M059J (cell line): ENCODE measurements around the gene TRIM4. TPM values are rescaled to one million over a fixed set of nuclear protein-coding genes. Genes with fewer than 3 reads are reported as not detected.
"Not testable (repeated sequence)": the region's sequence is repeated elsewhere in the genome, so short reads cannot be mapped to it uniquely, and the experiment has no call there.

Experiments used
- DNase-seq: peaks from one replicate; pipeline ENCODE4 v3.0.0-alpha.2; 2012; ENCODE audit warnings: low read depth
- total RNA-seq: library from RNA; depleted of rRNA; stranded (reverse); fragments of >200 nt; shearing (Covaris generic); gene quantifications from 2 replicates; pipeline ENCODE4 v1.2.3, GENCODE V29; 2014; rRNA removed

Gene TRIM4
- total RNA-seq: 10.3 and 17.8 TPM in 2 replicates

GRCh38 chr7:99918959-99919813 is at the start of gene TRIM4:
Gene TRIM4, minus strand, starts transcription at chr7:99919530. Its CDS starts 129 bp downstream, at chr7:99919401.
- peak; percentile 92 for DNase-seq

DNA sequence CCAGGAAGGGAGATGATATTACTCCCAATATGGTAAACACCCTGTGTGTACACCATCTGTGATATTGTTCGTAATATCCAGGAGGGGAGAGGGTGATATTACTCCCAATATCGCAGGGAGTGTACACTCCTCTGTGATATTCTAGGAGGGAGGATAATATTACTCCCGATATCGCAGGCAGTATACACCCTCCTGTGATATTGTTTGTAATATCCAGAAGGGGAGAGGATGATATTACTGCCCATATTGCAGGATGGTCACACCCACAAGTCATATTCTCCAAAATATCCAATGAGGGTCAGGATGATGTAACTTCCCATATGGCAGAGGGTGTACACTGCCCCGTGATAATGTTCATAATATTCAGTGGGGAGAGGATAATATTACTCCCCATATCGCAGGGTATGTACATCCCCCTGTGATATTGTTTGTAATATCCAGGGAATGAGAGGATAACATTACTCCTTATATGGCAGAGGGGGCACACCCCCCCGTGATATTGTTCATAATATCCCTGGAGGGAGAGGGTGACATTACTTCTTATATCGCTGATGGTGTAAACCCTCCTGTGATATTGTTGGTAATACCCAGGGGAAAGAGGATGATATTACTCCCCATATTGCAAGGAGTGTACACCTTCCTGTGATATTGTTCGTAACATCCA is 39.4 kb upstream of the TRIM4 start:
- no peak for DNase-seq

DNA sequence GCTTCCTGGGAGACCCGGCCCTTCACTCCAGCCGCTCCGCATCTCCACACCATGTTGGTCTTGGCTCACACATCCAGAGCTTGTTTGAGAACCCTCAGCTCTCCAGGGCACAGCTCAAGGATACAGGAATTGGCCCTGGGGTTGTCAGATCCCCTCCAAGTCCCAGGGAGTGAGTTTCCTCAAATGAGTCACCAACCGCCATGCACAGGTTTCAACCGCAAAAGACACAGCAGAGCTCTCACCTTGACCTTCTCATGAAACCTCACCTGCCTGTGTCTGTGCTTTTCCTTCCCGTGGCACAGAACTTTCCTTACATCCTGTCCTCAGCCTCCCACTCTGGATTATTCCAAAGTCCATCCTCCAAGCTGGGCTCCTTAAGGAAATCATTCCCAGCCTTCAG is 35.9 kb upstream of the TRIM4 start:
- peak; percentile 29 for DNase-seq

DNA sequence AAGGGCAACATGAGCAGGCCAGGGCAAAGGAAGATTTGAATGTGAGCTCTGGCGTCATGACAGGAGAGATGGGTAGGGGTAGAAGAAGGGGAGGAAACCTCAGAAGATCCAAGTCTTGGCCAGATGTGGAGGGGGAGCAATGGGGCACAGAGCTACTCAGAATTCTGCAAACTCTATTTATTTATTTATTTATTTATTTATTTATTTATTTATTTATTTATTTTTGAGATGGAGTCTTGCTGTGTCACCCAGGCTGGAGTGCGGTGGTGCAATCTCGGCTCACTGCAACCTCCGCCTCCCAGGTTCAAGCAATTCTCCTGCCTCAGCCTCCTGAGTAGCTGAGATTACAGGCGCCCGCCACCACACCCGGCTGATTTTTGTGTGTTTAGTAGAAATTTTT is 35.3 kb upstream of the TRIM4 start:
- not testable (repeated sequence) for DNase-seq

- DNase-seq: peak; percentile 15
These were observed 34.3 kb upstream of the TRIM4 start for GRCh38 chr7:99953649-99954048.

DNA sequence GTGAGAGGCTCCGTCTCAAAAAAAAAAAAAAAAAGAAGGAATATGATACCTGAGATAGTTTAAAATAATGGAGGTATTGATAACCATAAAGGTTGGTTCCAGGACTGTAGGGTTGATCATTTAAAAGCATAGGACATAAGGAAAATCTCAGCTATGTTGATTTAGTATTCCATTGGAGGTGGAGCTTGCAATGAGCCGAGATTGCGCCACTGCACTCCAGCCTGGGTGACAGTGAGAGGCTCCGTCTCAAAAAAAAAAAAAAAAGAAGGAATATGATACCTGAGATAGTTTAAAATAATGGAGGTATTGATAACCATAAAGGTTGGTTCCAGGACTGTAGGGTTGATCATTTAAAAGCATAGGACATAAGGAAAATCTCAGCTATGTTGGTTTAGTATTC is 33.3 kb upstream of the TRIM4 start:
- DNase-seq: not testable (repeated sequence)

GRCh38 chr7:99950819-99951218 is 31.5 kb upstream of the TRIM4 start:
- not testable (repeated sequence) for DNase-seq

GRCh38 chr7:99949645-99950228 is 30.4 kb upstream of the TRIM4 start:
- DNase-seq: no peak

- no peak for DNase-seq
These were observed 28.3 kb upstream of the TRIM4 start for GRCh38 chr7:99947608-99948007.

DNA sequence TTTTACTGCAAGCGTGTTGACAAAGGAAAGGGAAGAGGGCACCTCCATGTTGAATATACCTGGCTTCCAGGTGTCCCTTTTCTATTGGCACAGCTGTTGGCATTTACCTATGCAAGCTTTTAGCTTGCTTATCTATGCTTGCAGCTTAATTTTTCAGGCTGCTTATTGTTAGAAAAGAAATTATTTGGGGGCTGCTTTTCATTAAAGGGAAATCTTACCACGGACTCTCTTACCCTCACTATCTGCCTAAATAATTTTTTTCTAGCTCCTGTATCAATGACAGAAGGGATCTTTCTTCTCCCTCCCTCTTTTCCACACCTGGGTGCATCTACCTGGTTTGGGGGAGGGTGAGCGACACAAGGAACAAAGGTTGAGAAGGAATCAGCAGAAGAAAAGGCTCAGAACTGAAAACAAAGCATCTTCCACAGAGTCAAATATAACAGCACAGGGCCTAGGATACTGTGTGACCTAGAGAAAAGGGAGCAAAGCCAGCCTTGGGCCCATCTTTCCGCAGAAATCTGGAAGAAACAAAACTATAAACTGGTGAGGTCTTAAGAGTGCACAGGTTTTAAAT is 25.3 kb upstream of the TRIM4 start:
- DNase-seq: no peak

DNA sequence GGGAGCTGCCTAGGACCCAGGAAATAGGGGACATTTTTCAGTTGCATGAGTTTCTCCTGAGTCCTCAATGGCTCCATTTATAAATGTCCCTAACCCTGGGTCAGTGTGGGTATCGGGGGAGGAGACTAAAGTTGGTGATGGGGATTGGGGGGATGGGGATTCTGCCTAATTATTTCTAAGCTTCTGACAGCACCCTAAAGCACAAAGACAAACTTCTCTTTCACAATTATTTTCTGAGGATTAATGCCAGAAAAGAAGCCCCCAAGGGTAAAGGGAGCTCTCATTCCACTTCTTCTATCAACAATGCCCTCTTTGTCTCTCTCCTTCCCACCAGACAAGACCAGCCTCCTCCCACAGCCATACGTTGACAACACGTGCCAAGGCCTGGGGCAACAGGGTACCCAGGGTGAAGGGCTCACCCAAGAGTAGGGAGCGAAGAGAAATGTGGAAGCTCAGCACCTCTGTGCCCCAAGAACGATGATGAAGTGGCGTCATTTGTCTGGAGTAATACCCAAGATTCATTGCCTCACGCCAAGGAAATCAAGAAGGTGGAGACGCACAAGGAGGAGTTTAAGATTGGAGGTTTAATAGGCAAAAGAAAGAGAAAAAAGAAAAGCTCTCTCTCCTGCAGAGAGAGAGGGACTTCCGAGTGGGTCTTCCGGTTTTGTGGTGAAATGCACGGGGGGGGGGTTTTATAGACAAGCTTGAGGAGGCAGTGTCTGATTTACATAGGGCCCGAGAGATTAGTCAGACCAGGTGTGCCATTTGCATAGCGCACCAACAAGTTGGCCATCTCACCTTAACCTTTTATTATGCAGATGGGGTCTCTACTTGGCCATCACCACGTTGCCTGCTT is 24.5 kb upstream of the TRIM4 start:
- no peak for DNase-seq

GRCh38 chr7:99938296-99938695 is 19.0 kb upstream of the TRIM4 start:
- DNase-seq: no peak

GRCh38 chr7:99935009-99935408 is 15.7 kb upstream of the TRIM4 start:
- DNase-seq: not testable (repeated sequence)

DNA sequence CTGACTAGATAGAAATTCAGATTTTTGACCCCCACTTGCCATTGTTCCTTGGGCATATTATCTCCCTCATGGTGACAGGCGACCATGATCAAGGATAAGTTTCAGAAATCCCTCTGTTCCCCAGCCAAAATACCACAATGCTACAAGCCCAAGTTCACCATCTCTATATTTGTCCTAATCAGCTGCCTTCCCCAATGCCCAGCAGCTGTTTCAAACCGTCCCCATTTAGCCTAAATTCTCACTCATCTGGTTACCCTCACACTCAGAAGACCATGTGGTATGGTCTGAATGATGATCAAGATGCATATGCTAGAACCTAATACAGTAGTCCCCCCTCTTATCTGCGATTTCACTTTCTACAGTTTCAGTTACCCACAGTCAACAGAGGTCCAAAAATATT is 11.0 kb upstream of the TRIM4 start:
- no peak for DNase-seq

DNA sequence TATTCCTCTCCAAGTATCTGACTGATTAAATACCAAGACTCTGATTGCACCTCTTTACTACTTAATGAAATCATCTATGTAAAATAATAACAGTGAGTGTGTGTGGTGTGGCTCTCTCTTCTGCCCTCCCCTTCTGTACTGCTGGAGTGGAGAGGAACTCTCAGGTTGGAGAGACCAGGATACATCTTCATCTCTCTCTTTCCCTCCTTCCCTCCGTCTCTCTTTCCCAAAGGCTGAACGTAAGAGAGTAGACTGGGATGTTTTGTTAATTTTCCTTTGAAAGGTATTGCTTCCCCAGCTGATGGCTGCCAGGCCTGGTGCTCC is 10.4 kb upstream of the TRIM4 start:
- no peak for DNase-seq

GRCh38 chr7:99928994-99929729 is 9.8 kb upstream of the TRIM4 start, which contains the start of gene GJC3:
Gene GJC3, minus strand, starts transcription at chr7:99929620. Its CDS starts 0 bp downstream, at chr7:99929620.
- DNase-seq: peak; percentile 72

DNA sequence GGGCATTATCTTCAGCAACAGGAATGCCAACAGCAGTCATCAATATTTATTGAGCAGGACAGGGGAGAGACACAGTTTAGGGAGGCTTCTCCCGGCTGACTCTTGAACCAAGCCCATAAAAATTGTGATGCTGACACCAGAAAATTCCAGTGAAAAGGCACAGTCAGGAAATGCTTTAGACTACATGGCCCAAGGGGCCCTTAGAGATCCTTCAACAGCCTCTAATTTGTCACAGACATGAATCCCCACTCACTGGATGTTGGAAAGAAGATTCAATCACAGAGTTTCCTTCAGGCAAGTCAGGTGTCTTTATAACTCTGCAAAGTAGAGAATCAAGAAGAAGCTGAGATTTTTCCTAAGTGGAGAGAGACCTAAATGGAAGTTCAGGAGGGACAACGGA is 8.9 kb upstream of the TRIM4 start:
- no peak for DNase-seq

DNA sequence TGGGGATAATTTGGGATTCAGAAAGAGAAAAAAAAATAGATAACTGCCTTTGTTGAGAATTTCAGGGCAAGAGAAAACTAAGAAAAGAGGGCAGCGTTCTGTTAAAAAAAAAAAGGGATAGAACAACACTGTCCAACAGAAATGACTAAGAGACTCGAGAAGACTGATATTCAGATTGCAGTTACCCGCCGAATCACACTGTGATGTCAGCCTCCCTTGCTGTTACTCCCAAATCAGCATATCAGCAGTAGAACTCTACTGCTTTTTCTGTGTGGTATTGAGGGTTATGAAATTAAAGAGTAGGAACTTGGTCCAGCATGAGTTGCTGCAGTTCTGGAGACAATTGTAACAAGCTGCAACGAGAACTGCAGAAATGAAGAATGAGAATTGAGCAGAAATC is 8.2 kb upstream of the TRIM4 start:
- DNase-seq: no peak

- no peak for DNase-seq
These were observed 7.0 kb upstream of the TRIM4 start for GRCh38 chr7:99926321-99926720.

GRCh38 chr7:99923200-99923599 is 3.9 kb upstream of the TRIM4 start:
- no peak for DNase-seq

- peak; percentile 24 for DNase-seq
These were observed 819 bp upstream of the TRIM4 start for GRCh38 chr7:99920149-99920548.
